ENCODE measurements around the gene TCP1.

Gene TCP1

GRCh38 chr6:159788276-159788675 is 1.1 kb downstream of the TCP1 start:
- Histone ChIP-seq H2BK5ac (ENCODE audit: low read depth, low read length, poor library complexity) (no peak overlapping the region), H3K9me3 (ENCODE audit: insufficient read depth, low read depth, low read length) (no peaks in the 10 kb centered on the region), H2BK120ac (ENCODE audit: insufficient read depth, low read length, poor library complexity) (no peak overlapping the region), H2AFZ (ENCODE audit: insufficient read depth, low read length, poor library complexity) (peak overlapping the region; percentile 28), H4K12ac (ENCODE audit: low read depth, low read length) (no peak overlapping the region), H3K4ac (ENCODE audit: low read depth, low read length) (peak overlapping the region; percentile 99), H3K4me1 (ENCODE audit: control insufficient read depth in 1 of 2, insufficient read depth in 2 of 2, low read length in 2 of 2) (peaks cover 7 to 9% of the 10 kb centered on the region in 2 experiments), H2AK5ac (ENCODE audit: low read length) (no peak overlapping the region), H3K79me2 (ENCODE audit: control insufficient read depth, insufficient read depth, low read length, poor library complexity) (peaks cover 26% of the 10 kb centered on the region), H3K23ac (ENCODE audit: low read length) (no peak overlapping the region), H3K4me2 (ENCODE audit: low read length) (peak overlapping the region; percentile 84), H4K8ac (ENCODE audit: low read depth, low read length) (no peak overlapping the region), H3K27ac (ENCODE audit: low read depth, low read length) (no peak overlapping the region), H4K91ac (ENCODE audit: low read depth, low read length) (no peak overlapping the region), H2BK12ac (ENCODE audit: low read length) (no peak overlapping the region), H3K27me3 (ENCODE audit: insufficient read depth, low read length) (no peaks in the 10 kb centered on the region), H3K4me3 (ENCODE audit: low read depth, low read length) (peak overlapping the region; percentile 62), H3K18ac (ENCODE audit: low read length) (no peak overlapping the region), H3K79me1 (ENCODE audit: low read length) (peaks cover 14% of the 10 kb centered on the region), H3K9ac (ENCODE audit: low read length) (peak overlapping the region; percentile 99), H3K14ac (ENCODE audit: low read length) (no peak overlapping the region), H3K36me3 (ENCODE audit: control insufficient read depth in 1 of 2, insufficient read depth in 2 of 2, low read length in 2 of 2) (peaks cover 13 to 15% of the 10 kb centered on the region in 2 experiments)
- WGBS (ENCODE audit: extremely low coverage, insufficient coverage, insufficient read length) = no CpG with 5 or more reads among the region's 15 CpGs
- DNase-seq = peak in 1 of 2 donors; percentile 12

- Histone ChIP-seq H2BK12ac (ENCODE audit: low read length) (no peak overlapping the region), H3K36me3 (ENCODE audit: control insufficient read depth in 1 of 2, insufficient read depth in 2 of 2, low read length in 2 of 2) (peaks cover 28 to 51% of the 10 kb centered on the region in 2 experiments), H4K91ac (ENCODE audit: low read depth, low read length) (no peak overlapping the region), H3K14ac (ENCODE audit: low read length) (no peak overlapping the region), H4K12ac (ENCODE audit: low read depth, low read length) (no peak overlapping the region), H2AFZ (ENCODE audit: insufficient read depth, low read length, poor library complexity) (no peak overlapping the region), H3K4ac (ENCODE audit: low read depth, low read length) (no peak overlapping the region), H3K4me2 (ENCODE audit: low read length) (no peak overlapping the region), H2BK120ac (ENCODE audit: insufficient read depth, low read length, poor library complexity) (no peak overlapping the region), H3K27ac (ENCODE audit: low read depth, low read length) (no peak overlapping the region), H3K9ac (ENCODE audit: low read length) (no peak overlapping the region), H3K79me2 (ENCODE audit: control insufficient read depth, insufficient read depth, low read length, poor library complexity) (no peaks in the 10 kb centered on the region), H2BK5ac (ENCODE audit: low read depth, low read length, poor library complexity) (no peak overlapping the region), H3K4me3 (ENCODE audit: low read depth, low read length) (no peak overlapping the region), H3K79me1 (ENCODE audit: low read length) (no peaks in the 10 kb centered on the region), H3K27me3 (ENCODE audit: insufficient read depth, low read length) (no peaks in the 10 kb centered on the region), H3K23ac (ENCODE audit: low read length) (no peak overlapping the region), H3K4me1 (ENCODE audit: control insufficient read depth in 1 of 2, insufficient read depth in 2 of 2, low read length in 2 of 2) (no peaks in the 10 kb centered on the region), H4K8ac (ENCODE audit: low read depth, low read length) (no peak overlapping the region), H3K9me3 (ENCODE audit: insufficient read depth, low read depth, low read length) (no peaks in the 10 kb centered on the region), H3K18ac (ENCODE audit: low read length) (no peak overlapping the region), H2AK5ac (ENCODE audit: low read length) (no peak overlapping the region)
- DNase-seq = no peak
- WGBS (ENCODE audit: extremely low coverage, insufficient coverage, insufficient read length) = no CpG with 5 or more reads among the region's 3 CpGs
Measured at GRCh38 chr6:159778542-159779103, 10.8 kb downstream of the TCP1 start.

GRCh38 chr6:159778131-159778530 is 11.3 kb downstream of the TCP1 start:
- no peaks in the 10 kb centered on the region for H3K9me3 ChIP-seq (ENCODE audit: insufficient read depth, low read depth, low read length)
- no peak overlapping the region for H3K4ac ChIP-seq (ENCODE audit: low read depth, low read length)
- H3K23ac ChIP-seq (ENCODE audit: low read length) = no peak overlapping the region
- H2AFZ ChIP-seq (ENCODE audit: insufficient read depth, low read length, poor library complexity) = no peak overlapping the region
- H3K9ac ChIP-seq (ENCODE audit: low read length) = no peak overlapping the region
- no peak overlapping the region for H2BK120ac ChIP-seq (ENCODE audit: insufficient read depth, low read length, poor library complexity)
- H3K4me1 ChIP-seq (ENCODE audit: control insufficient read depth in 1 of 2, insufficient read depth in 2 of 2, low read length in 2 of 2) = no peaks in the 10 kb centered on the region
- no peak overlapping the region for H3K4me2 ChIP-seq (ENCODE audit: low read length)
- H2BK12ac ChIP-seq (ENCODE audit: low read length) = no peak overlapping the region
- H3K79me2 ChIP-seq (ENCODE audit: control insufficient read depth, insufficient read depth, low read length, poor library complexity) = no peaks in the 10 kb centered on the region
- H2BK5ac ChIP-seq (ENCODE audit: low read depth, low read length, poor library complexity) = no peak overlapping the region
- H3K27ac ChIP-seq (ENCODE audit: low read depth, low read length) = no peak overlapping the region
- no peak overlapping the region for H4K91ac ChIP-seq (ENCODE audit: low read depth, low read length)
- H3K27me3 ChIP-seq (ENCODE audit: insufficient read depth, low read length) = no peaks in the 10 kb centered on the region
- peaks cover 26 to 48% of the 10 kb centered on the region in 2 experiments for H3K36me3 ChIP-seq (ENCODE audit: control insufficient read depth in 1 of 2, insufficient read depth in 2 of 2, low read length in 2 of 2)
- no peak overlapping the region for H4K12ac ChIP-seq (ENCODE audit: low read depth, low read length)
- no peak overlapping the region for H3K14ac ChIP-seq (ENCODE audit: low read length)
- DNase-seq = peak; percentile 21 to 72
- no peaks in the 10 kb centered on the region for H3K79me1 ChIP-seq (ENCODE audit: low read length)
- H3K4me3 ChIP-seq (ENCODE audit: low read depth, low read length) = no peak overlapping the region
- no peak overlapping the region for H2AK5ac ChIP-seq (ENCODE audit: low read length)
- no peak overlapping the region for H4K8ac ChIP-seq (ENCODE audit: low read depth, low read length)
- WGBS (ENCODE audit: extremely low coverage, insufficient coverage, insufficient read length) = no CpG with 5 or more reads among the region's 1 CpG
- H3K18ac ChIP-seq (ENCODE audit: low read length) = no peak overlapping the region

GRCh38 chr6:159777240-159777904 is 12.0 kb downstream of the TCP1 start:
- H2AK5ac ChIP-seq (ENCODE audit: low read length) = no peak overlapping the region
- H2AFZ ChIP-seq (ENCODE audit: insufficient read depth, low read length, poor library complexity) = no peak overlapping the region
- no peak overlapping the region for H3K4ac ChIP-seq (ENCODE audit: low read depth, low read length)

More at GRCh38 chr6:159777240-159777904, 12.0 kb downstream of the TCP1 start:
- Histone ChIP-seq H3K4me2 (ENCODE audit: low read length) (no peak overlapping the region), H3K23ac (ENCODE audit: low read length) (no peak overlapping the region), H4K91ac (ENCODE audit: low read depth, low read length) (no peak overlapping the region), H3K79me1 (ENCODE audit: low read length) (no peaks in the 10 kb centered on the region), H2BK5ac (ENCODE audit: low read depth, low read length, poor library complexity) (no peak overlapping the region), H4K8ac (ENCODE audit: low read depth, low read length) (no peak overlapping the region), H3K14ac (ENCODE audit: low read length) (no peak overlapping the region), H3K4me3 (ENCODE audit: low read depth, low read length) (no peak overlapping the region), H2BK120ac (ENCODE audit: insufficient read depth, low read length, poor library complexity) (no peak overlapping the region), H3K79me2 (ENCODE audit: control insufficient read depth, insufficient read depth, low read length, poor library complexity) (no peaks in the 10 kb centered on the region), H3K9ac (ENCODE audit: low read length) (no peak overlapping the region), H3K27me3 (ENCODE audit: insufficient read depth, low read length) (no peaks in the 10 kb centered on the region), H3K4me1 (ENCODE audit: control insufficient read depth in 1 of 2, insufficient read depth in 2 of 2, low read length in 2 of 2) (no peaks in the 10 kb centered on the region), H3K9me3 (ENCODE audit: insufficient read depth, low read depth, low read length) (no peaks in the 10 kb centered on the region), H3K27ac (ENCODE audit: low read depth, low read length) (no peak overlapping the region), H4K12ac (ENCODE audit: low read depth, low read length) (no peak overlapping the region), H3K18ac (ENCODE audit: low read length) (no peak overlapping the region), H3K36me3 (ENCODE audit: control insufficient read depth in 1 of 2, insufficient read depth in 2 of 2, low read length in 2 of 2) (peaks cover 29 to 50% of the 10 kb centered on the region in 2 experiments), H2BK12ac (ENCODE audit: low read length) (no peak overlapping the region)
- no peak for DNase-seq
- WGBS (ENCODE audit: extremely low coverage, insufficient coverage, insufficient read length) = no CpG with 5 or more reads among the region's 7 CpGs

Measured in trophoblast cell (in vitro differentiated cells and primary cell).